Measurements from ENCODE around the gene COL18A1.

COL18A1 gene

GRCh38 chr21:45491056-45491455, 86.1 kb downstream of the COL18A1 start:
- H3K4me3 ChIP-seq (ENCODE audit: low read depth, low read length) = no peak overlapping the region
- TF ChIP-seq POLR2A (IDR thresholded peaks at IDR 0.05; ENCODE audit: extremely low read depth, insufficient read length) (no peak), MAX (IDR thresholded peaks at IDR 0.05; ENCODE audit: low read depth, low read length) (no peak), MYC (IDR thresholded peaks at IDR 0.05; ENCODE audit: low read depth, low read length) (no peak), CTCF (IDR thresholded peaks at IDR 0.05; ENCODE audit: low read depth, low read length) (no peak)
- DNase-seq (ENCODE audit: low read depth) = no peak

- H3K4me3 ChIP-seq (ENCODE audit: low read depth, low read length) = no peak overlapping the region
- TF ChIP-seq POLR2A (IDR thresholded peaks at IDR 0.05; ENCODE audit: extremely low read depth, insufficient read length) = no peak
- DNase-seq (ENCODE audit: low read depth) = no peak
Observed at GRCh38 chr21:45491623-45492022, 86.7 kb downstream of the COL18A1 start.

- TF ChIP-seq POLR2A (IDR thresholded peaks at IDR 0.05; ENCODE audit: extremely low read depth, insufficient read length) (no peak), CTCF (IDR thresholded peaks at IDR 0.05; ENCODE audit: low read depth, low read length) (no peak), MYC (IDR thresholded peaks at IDR 0.05; ENCODE audit: low read depth, low read length) (no peak)
- H3K4me3 ChIP-seq (ENCODE audit: low read depth, low read length) = no peak overlapping the region
- DNase-seq (ENCODE audit: low read depth) = no peak
Observed at GRCh38 chr21:45492765-45493164, 87.8 kb downstream of the COL18A1 start.

GRCh38 chr21:45493401-45494001, 88.5 kb downstream of the COL18A1 start:
- no peak for DNase-seq (ENCODE audit: low read depth)
- TF ChIP-seq POLR2A (IDR thresholded peaks at IDR 0.05; ENCODE audit: extremely low read depth, insufficient read length) (no peak), MAX (IDR thresholded peaks at IDR 0.05; ENCODE audit: low read depth, low read length) (no peak), CTCF (IDR thresholded peaks at IDR 0.05; ENCODE audit: low read depth, low read length) (no peak), MYC (IDR thresholded peaks at IDR 0.05; ENCODE audit: low read depth, low read length) (no peak)

GRCh38 chr21:45494135-45494850, 89.3 kb downstream of the COL18A1 start:
- DNase-seq (ENCODE audit: low read depth) = no peak
- H3K4me3 ChIP-seq (ENCODE audit: low read depth, low read length) = no peak overlapping the region
- no peak for TF ChIP-seq MAX (IDR thresholded peaks at IDR 0.05; ENCODE audit: low read depth, low read length)

More at GRCh38 chr21:45493401-45494001, 88.5 kb downstream of the COL18A1 start:
- H3K4me3 ChIP-seq (ENCODE audit: low read depth, low read length) = no peak overlapping the region

- no peak for DNase-seq (ENCODE audit: low read depth)
- H3K4me3 ChIP-seq (ENCODE audit: low read depth, low read length) = no peak overlapping the region
- TF ChIP-seq CTCF (IDR thresholded peaks at IDR 0.05; ENCODE audit: low read depth, low read length) (no peak), POLR2A (IDR thresholded peaks at IDR 0.05; ENCODE audit: extremely low read depth, insufficient read length) (no peak), MYC (IDR thresholded peaks at IDR 0.05; ENCODE audit: low read depth, low read length) (no peak), MAX (IDR thresholded peaks at IDR 0.05; ENCODE audit: low read depth, low read length) (no peak)
Observed at GRCh38 chr21:45494851-45495680, 90.1 kb downstream of the COL18A1 start.

All from NB4 (cell line).